KOPT-K1 (cell line): ENCODE results near the gene PLXNA2.

Experiments used
- H3K27ac ChIP-seq: fragments of 200-600 bp; sonication (generic); 2 replicates; pipeline ENCODE4 v1.5.1; 2016; ENCODE audit warnings: antibody characterized with exemption, mild to moderate bottlenecking, low read depth, low read length; ENCODE audit not compliant: poor library complexity, severe bottlenecking
- H3K36me3 ChIP-seq: fragments of 200-600 bp; sonication (generic); 2 replicates; pipeline ENCODE4 v1.5.1; 2017; ENCODE audit warnings: antibody characterized with exemption, mild to moderate bottlenecking, low read length, moderate library complexity; ENCODE audit not compliant: insufficient read depth
- H3K9me3 ChIP-seq: fragments of 200-600 bp; sonication (generic); 2 replicates; pipeline ENCODE4 v1.5.1; 2017; ENCODE audit warnings: antibody characterized with exemption, low read length, mild to moderate bottlenecking; ENCODE audit not compliant: insufficient read depth, poor library complexity, severe bottlenecking

The PLXNA2 gene

DNA sequence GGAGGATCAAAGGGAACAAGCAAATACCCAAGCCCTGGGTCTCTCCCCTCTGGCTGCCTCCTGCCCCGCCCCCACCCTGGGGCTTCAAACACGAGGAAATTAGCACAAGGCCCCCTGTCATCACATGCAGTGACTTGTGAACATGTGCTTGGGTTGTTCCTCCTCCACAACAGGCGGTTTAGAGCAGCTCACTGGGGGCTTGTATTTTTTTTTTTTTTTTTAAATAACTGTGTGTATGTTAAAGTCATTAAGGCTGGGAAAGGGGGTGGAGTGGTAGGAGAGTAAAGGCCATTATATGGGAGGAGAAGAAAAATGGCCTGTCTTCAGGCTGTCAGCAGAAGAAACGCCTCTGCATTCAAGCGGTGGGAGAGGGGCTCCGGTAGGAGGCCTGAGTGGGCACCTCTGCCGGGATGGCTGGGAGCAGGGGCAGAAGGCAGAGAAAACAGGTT is 64.2 kb downstream of the PLXNA2 start:
- Histone ChIP-seq H3K27ac (no peak overlapping the region), H3K9me3 (no peaks in the 10 kb centered on the region), H3K36me3 (no peaks in the 10 kb centered on the region)

GRCh38 chr1:208179263-208179816 is 64.8 kb downstream of the PLXNA2 start:
- Histone ChIP-seq H3K9me3 (no peaks in the 10 kb centered on the region), H3K36me3 (no peaks in the 10 kb centered on the region), H3K27ac (no peak overlapping the region)

GRCh38 chr1:208178091-208178529 is 66.1 kb downstream of the PLXNA2 start:
- no peak overlapping the region for H3K27ac ChIP-seq
- H3K36me3 ChIP-seq, result no peaks in the 10 kb centered on the region
- no peaks in the 10 kb centered on the region for H3K9me3 ChIP-seq

- no peaks in the 10 kb centered on the region for H3K36me3 ChIP-seq
- no peak overlapping the region for H3K27ac ChIP-seq
- no peaks in the 10 kb centered on the region for H3K9me3 ChIP-seq
Observed at GRCh38 chr1:208177656-208178055, 66.5 kb downstream of the PLXNA2 start.

GRCh38 chr1:208176649-208177048 is 67.5 kb downstream of the PLXNA2 start:
- no peak overlapping the region for H3K27ac ChIP-seq
- H3K9me3 ChIP-seq, result no peaks in the 10 kb centered on the region
- H3K36me3 ChIP-seq, result no peaks in the 10 kb centered on the region

- Histone ChIP-seq H3K9me3 (no peaks in the 10 kb centered on the region), H3K27ac (no peak overlapping the region), H3K36me3 (no peaks in the 10 kb centered on the region)
Observed at GRCh38 chr1:208175508-208175895, 68.7 kb downstream of the PLXNA2 start.

DNA sequence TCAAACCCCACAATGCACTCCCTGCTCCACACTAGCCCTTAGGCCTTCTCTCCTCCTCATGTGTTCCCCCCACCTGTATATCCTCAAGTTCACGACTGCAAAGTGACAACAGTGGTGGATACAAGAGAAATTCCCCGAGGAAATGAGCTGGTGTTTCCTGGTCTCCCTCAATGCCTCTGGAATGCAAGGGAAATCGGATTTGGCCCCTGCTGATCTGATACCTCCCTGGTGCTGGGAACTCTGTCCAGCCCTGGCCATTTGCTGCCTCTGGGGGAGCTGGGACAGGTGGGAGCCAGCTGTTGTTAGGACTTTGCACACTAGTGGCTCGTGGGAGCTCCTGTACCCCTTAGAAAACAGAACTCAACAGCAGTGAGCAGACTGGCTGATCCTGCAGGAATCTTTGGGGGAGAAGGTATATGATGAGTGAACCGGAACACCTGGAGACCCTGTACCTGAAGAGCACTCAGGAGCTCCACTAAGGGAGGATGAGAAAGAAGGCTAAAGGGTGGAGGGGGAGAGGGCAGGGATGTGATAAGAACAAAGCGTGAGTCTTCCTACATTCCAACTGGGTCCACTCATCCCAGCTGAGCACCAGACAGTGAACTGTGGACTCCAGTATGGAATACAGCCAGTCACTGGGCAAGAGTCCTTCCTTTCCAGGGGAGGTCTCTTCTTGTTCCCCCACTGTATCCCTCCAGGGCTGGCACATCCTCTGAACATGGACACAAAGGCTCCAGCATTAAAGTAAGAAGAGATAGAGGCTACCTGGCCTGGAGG is 69.3 kb downstream of the PLXNA2 start:
- Histone ChIP-seq H3K9me3 (no peaks in the 10 kb centered on the region), H3K36me3 (no peaks in the 10 kb centered on the region), H3K27ac (no peak overlapping the region)

DNA sequence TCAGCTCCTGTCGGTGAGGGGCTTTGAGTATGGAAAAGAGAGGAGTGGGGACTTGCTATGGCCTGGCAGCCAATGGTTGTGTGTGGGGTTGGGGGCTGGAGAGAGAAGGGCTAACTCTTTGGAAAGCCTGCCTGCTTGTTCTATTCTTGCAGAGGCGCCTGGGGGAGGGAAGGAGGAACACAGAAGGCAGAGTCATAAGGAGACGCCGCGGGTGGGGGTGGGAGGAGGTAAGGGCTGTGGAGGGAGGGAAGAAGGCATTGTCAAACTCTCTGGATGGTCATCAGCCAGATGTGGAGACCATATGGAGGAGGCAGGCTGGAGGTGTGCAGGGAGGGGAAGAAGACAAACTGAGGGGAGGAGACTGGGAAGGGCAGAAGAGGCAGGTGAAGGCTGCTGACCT is 70.0 kb downstream of the PLXNA2 start:
- H3K9me3 ChIP-seq, result no peaks in the 10 kb centered on the region
- no peaks in the 10 kb centered on the region for H3K36me3 ChIP-seq
- no peak overlapping the region for H3K27ac ChIP-seq

DNA sequence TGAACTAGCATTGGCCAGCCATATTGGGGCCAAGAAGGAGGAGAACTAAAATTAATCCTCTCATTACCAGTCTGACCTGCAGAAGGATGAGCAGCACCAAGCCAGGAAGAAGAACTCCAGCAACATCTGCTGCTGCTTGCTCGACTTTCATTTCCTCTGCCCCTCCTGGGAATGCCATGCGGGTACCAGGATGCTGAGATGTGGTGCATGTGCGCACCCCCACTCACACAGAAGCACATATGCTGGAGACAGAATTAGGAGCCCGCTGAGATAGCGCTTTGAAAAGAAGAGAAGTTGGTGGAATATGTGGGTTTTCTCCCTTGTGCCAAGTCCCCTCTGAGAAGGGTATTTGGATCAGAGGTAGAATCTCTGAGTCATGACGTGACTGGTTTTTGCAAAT is 70.4 kb downstream of the PLXNA2 start:
- Histone ChIP-seq H3K9me3 (no peaks in the 10 kb centered on the region), H3K27ac (no peak overlapping the region), H3K36me3 (no peaks in the 10 kb centered on the region)

DNA sequence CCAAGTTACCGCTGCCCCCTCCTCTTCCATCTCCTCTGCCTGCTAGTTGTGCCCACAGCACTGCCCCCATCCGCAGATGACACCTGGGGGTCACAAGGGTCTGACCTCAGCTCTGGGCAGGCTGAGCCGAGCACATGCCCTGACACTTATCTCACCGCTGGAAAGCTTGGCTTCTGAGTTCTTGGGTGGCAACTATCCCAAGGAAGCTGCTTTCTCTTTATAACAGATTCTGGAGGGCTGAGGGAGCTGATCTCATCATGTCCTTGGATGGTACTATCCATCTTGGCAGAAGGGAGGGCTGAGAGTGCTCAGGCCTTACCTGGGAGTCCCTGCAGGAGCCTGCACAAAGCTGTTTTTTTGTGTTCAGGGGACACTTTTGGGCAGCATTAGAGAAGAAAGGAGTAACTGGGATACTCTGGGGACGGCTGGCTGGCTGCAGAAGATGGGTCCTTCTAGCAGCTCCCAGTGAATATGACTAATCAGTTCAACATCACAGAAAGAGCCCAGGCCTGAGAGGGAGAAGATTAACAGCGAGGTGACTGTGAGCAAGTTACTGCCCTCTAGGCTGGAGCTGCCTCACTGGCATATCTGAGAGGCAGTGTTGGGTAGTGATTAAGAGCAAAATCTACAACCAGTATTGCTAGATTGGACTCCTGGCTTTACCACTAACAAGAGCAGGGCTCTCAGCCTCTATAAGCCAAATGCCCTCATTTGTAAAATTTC is 71.6 kb downstream of the PLXNA2 start:
- Histone ChIP-seq H3K27ac (no peak overlapping the region), H3K9me3 (no peaks in the 10 kb centered on the region), H3K36me3 (no peaks in the 10 kb centered on the region)

DNA sequence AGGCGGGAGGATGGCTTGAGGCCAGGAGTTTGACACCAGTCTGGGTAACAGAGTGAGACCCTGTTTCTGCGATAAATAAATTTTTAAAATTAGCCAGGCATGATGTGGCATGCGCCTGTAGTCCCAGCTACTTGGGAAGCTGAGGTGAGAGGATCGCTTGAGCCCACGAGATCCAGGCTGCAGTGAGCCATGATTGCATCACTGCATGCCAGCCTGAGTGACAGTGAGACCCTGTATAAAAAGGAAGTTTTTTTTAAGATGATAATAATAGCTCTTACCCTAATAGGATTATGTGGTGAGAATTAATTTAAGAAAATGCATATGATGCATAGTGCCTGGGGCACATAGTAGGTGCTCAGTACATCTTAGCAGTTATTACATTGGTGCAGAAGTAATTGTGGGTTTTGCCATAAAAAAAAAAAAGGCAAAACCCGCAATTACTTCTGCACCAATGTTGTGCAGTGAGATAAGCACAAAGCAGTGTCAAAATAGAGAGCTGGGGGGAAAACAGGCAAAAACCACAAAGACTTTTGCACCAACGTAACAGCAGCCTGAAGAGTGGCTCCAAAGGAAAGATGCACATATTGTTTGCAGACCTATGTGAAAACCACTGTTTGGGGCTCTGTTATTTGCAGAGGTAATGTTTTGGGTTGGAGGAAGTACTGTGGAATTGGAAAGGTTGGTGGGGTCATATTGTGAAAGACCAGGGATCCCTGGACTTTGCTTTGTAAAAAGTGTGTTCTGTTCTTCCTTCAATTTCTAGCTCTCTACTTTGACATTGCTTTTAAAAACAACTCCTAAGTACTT is 72.4 kb downstream of the PLXNA2 start:
- no peak overlapping the region for H3K27ac ChIP-seq

GRCh38 chr1:208170252-208170651 is 73.9 kb downstream of the PLXNA2 start:
- Histone ChIP-seq H3K36me3 (no peaks in the 10 kb centered on the region), H3K27ac (no peak overlapping the region), H3K9me3 (no peaks in the 10 kb centered on the region)

More for the DNA sequence above, 72.4 kb downstream of the PLXNA2 start:
- H3K9me3 ChIP-seq, result no peaks in the 10 kb centered on the region
- H3K36me3 ChIP-seq, result no peaks in the 10 kb centered on the region

DNA sequence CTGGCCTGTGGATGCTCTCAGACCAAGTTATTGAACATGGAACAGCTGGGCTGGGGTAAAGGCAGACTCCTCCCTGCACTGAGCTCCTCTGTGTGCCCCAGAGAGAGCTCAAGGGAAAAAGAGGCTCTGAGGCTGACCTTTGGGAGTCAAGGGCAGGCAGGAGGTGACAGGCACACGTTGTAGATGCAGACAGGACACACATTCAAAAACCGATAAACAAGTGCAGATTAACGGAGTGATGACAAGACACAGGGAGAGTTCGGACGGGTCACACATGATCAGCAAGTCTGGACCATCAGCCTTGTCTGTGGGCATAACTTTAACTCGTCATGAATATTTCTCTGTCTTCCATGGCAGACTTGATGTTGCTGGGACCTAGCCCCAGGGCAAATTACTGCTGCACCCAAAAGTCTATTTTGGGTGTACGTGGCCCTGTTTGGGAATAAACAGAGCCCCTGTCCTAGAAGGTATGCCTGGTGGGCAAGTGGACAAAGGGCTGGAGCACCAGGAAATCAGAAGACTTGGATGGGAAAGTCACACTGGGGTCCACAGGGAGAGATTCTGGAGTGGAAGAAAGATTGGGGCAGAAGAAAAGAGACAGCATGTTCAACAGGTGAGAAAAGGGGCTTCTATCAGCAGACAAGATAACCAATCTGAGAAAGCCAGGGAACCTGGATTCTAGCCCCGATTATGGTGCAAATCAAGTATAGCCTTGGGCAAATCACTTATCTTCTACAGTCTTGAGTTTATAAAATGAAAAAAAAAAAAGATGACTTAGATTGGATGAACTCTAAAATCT is 74.9 kb downstream of the PLXNA2 start:
- Histone ChIP-seq H3K27ac (no peak overlapping the region), H3K36me3 (no peaks in the 10 kb centered on the region), H3K9me3 (no peaks in the 10 kb centered on the region)

- Histone ChIP-seq H3K9me3 (no peaks in the 10 kb centered on the region), H3K27ac (no peak overlapping the region), H3K36me3 (no peaks in the 10 kb centered on the region)
Observed at GRCh38 chr1:208167261-208167869, 76.8 kb downstream of the PLXNA2 start.
